Progenitor cell of endocrine pancreas (in vitro differentiated cells): ENCODE measurements around the gene GMPS. TPM values are rescaled to one million over a fixed set of nuclear protein-coding genes. Genes with fewer than 3 reads are reported as not detected.
A peak's percentile ranks its signal among the peaks of the same experiment; 100 is the strongest.

Experiments
- DNase-seq: peaks from one replicate; pipeline ENCODE4 v3.0.0; 2021; ENCODE audit warnings: low spot score; ENCODE audit not compliant: unreplicated experiment
- H3K27ac Mint-ChIP-seq: 2 replicates; pipeline ENCODE4 v1.8.0; 2021; ENCODE audit warnings: mild to moderate bottlenecking, moderate library complexity, mixed read lengths
- H3K27me3 Mint-ChIP-seq: 2 replicates; pipeline ENCODE4 v1.8.0; 2021; ENCODE audit warnings: mixed read lengths
- H3K36me3 Mint-ChIP-seq: 2 replicates; pipeline ENCODE4 v1.8.0; 2022; ENCODE audit warnings: mixed read lengths; ENCODE audit not compliant: insufficient read depth
- H3K4me1 Mint-ChIP-seq: 2 replicates; pipeline ENCODE4 v1.8.0; 2021; ENCODE audit warnings: low read depth, mixed read lengths
- H3K4me3 Mint-ChIP-seq: 2 replicates; pipeline ENCODE4 v1.8.0; 2021; ENCODE audit warnings: low read depth, mild to moderate bottlenecking, moderate library complexity, mixed read lengths
- H3K9me3 Mint-ChIP-seq: 2 replicates; pipeline ENCODE4 v1.8.0; 2021; ENCODE audit warnings: low read depth, mixed read lengths
- total RNA-seq: library from RNA; stranded (reverse); gene quantifications from 2 replicates; pipeline ENCODE4 v1.2.1, GENCODE V29; 2021
- TF ChIP-seq, protein P1 (sequence below): fragments of 200-600 bp; sonication (generic); IDR thresholded peaks from one replicate; pipeline ENCODE4 v1.5.0; 2021; ENCODE audit warnings: antibody characterized with exemption, mild to moderate bottlenecking; ENCODE audit not compliant: unreplicated experiment

Gene GMPS
- total RNA-seq, 1 donor from 2014 or later: 76.0 TPM

DNA sequence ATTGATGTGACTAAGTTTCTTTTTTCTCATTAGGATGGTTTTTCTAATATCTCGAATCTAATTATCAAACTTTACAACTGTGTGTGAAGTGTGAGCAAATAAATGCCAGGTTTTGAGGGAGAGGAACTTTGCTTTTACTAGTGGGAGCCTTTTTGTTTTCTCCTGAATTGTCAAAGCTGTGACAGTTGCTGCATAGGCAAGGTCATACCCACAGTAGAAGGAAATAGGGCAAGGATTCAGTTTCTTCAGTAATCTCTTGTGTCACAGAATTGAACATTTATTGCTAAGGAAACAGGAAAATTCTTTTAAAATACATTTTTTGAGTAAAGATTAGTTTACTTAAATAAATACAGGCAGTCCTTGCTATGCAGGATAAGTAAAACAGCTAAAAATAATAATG is 19.5 kb downstream of the GMPS start:
- Mint-ChIP-seq H3K9me3 (peaks cover 4% of the 10 kb centered on the region), H3K27ac (peak overlapping the region; percentile 7), H3K4me3 (no peak overlapping the region), H3K4me1 (peaks cover 17% of the 10 kb centered on the region), H3K36me3 (peaks cover 14% of the 10 kb centered on the region), H3K27me3 (no peaks in the 10 kb centered on the region)
- no peak for DNase-seq
- TF ChIP-seq, protein P1, sequence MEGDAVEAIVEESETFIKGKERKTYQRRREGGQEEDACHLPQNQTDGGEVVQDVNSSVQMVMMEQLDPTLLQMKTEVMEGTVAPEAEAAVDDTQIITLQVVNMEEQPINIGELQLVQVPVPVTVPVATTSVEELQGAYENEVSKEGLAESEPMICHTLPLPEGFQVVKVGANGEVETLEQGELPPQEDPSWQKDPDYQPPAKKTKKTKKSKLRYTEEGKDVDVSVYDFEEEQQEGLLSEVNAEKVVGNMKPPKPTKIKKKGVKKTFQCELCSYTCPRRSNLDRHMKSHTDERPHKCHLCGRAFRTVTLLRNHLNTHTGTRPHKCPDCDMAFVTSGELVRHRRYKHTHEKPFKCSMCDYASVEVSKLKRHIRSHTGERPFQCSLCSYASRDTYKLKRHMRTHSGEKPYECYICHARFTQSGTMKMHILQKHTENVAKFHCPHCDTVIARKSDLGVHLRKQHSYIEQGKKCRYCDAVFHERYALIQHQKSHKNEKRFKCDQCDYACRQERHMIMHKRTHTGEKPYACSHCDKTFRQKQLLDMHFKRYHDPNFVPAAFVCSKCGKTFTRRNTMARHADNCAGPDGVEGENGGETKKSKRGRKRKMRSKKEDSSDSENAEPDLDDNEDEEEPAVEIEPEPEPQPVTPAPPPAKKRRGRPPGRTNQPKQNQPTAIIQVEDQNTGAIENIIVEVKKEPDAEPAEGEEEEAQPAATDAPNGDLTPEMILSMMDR: no peak

DNA sequence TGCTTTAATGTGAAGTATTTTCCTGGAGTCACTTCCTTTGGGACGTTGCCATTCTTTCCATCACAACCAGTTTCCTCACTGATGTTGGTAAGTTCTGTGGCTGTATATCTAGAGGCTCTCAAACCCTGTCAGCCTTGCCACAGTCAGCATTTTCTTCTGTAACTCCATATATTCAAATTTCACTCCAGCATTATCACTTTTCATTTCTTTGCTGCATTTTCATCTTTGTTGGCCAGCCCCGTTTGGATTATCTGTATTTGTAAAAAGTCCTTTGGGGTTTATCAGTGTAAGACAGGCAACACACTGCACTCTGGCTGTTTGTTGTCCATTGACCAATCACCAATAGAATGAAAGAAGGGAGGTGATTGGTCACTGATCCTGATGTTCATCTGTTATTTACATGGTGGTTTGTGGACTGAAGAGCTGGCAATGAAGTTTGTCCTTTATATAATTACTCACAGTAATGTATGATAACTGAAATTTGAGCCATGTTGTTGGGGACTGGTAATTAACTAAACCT is 20.3 kb downstream of the GMPS start:
- peaks cover 4% of the 10 kb centered on the region for H3K9me3 Mint-ChIP-seq
- H3K4me3 Mint-ChIP-seq: no peak overlapping the region
- TF ChIP-seq, protein P1: no peak

DNA sequence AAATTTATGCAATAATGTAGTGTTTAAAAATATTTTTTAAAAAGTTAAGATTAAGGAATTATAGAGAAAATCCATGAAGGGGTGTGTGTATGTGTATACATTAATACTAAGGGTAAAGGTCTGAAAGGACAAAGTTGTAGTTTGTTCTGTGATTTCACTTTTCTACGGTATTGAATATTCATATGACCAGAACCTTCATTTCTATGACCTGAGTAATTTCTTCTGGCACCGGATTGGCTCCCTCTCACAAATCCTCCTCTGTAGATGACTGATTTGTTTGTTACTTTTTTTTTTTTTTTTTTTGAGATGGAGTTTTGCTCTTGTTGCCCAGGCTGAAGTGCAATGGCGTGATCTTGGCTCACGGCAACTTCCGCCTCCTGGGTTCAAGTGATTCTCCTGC is 20.9 kb downstream of the GMPS start:
- DNase-seq: no peak
- Mint-ChIP-seq H3K4me3 (no peak overlapping the region), H3K27me3 (no peaks in the 10 kb centered on the region), H3K27ac (no peak overlapping the region), H3K4me1 (peaks cover 17% of the 10 kb centered on the region), H3K36me3 (peaks cover 19% of the 10 kb centered on the region), H3K9me3 (peaks cover 4% of the 10 kb centered on the region)
- TF ChIP-seq, protein P1: no peak

More for the DNA sequence above, 20.3 kb downstream of the GMPS start:
- H3K4me1 Mint-ChIP-seq: peaks cover 17% of the 10 kb centered on the region
- H3K36me3 Mint-ChIP-seq: peaks cover 19% of the 10 kb centered on the region
- no peak overlapping the region for H3K27ac Mint-ChIP-seq
- H3K27me3 Mint-ChIP-seq: no peaks in the 10 kb centered on the region
- no peak for DNase-seq

DNA sequence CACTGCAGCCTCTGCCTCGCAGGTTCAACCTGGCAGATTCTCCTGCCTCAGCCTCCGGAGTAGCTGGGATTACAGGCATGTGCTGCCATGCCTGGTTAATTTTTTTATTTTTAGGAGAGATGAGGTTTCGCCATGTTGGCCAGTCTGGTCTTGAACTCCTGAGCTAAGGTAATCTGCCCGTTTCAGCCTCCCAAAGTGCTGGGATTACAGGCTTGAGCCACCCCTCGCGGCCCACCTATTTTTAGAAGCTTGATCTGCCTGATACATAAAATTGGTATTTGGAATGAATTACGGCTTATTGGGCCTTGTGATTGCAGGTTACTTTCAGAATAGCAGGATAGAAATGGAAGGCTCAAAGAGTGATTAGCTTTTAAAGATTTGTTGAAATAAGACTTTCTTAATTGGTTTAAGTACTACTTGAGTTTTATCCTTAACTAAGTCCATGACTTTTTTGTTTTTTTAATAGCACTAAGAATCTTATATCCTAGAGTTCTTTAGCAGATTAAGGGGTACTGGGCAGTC is 25.0 kb downstream of the GMPS start:
- H3K9me3 Mint-ChIP-seq: peaks cover 4% of the 10 kb centered on the region
- H3K27ac Mint-ChIP-seq: no peak overlapping the region
- TF ChIP-seq, protein P1: no peak
- H3K4me1 Mint-ChIP-seq: peaks cover 1% of the 10 kb centered on the region
- H3K27me3 Mint-ChIP-seq: no peaks in the 10 kb centered on the region
- no peak for DNase-seq
- H3K4me3 Mint-ChIP-seq: no peak overlapping the region
- H3K36me3 Mint-ChIP-seq: peaks cover 31% of the 10 kb centered on the region

DNA sequence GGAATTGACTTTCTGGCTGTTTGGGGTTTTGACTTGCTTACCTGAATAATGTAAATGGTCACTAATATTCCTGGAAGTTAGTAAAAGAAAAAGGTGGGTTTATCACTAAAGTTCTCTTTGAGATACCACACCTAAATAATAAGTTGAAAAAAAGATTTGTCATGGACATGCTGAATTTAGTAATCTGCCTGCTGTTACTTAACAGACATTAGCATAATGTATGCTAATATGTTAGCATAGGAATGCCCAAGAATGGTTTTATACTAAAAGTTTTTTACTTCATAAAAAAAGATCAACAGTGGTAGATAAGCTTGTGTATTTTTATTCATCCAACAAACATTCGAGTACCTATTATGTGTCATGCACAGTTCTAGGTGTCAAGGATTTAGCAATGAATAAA is 36.5 kb downstream of the GMPS start:
- Mint-ChIP-seq H3K4me1 (no peaks in the 10 kb centered on the region), H3K9me3 (no peaks in the 10 kb centered on the region), H3K4me3 (no peak overlapping the region), H3K27ac (no peak overlapping the region), H3K27me3 (no peaks in the 10 kb centered on the region), H3K36me3 (peaks cover 13% of the 10 kb centered on the region)
- DNase-seq: no peak
- TF ChIP-seq, protein P1: no peak
